Naive thymus-derived CD4-positive, alpha-beta T cell (primary cell): Measurements from ENCODE around the gene TRIM3. TPM values are rescaled to one million over a fixed set of nuclear protein-coding genes. Genes with fewer than 3 reads are reported as not detected.

Experiments
- ATAC-seq: fragments of 150-1000 bp; cut with Tn5 transposase; 2 replicates; pipeline ENCODE4 v1.10.0; 2021; ENCODE audit warnings: mild to moderate bottlenecking, moderate library complexity
- CTCF ChIA-PET: fragments of 350-600 bp; sonication (Branson Sonifier 250); formaldehyde crosslinking; loops from one replicate; lab custom pipeline; 2021; ENCODE audit warnings: antibody characterized with exemption; lab: Charles Lee
- POLR2A ChIA-PET: fragments of 350-600 bp; sonication (Branson Sonifier 250); formaldehyde crosslinking; loops from one replicate; lab custom pipeline; 2021; ENCODE audit warnings: antibody characterized with exemption, inconsistent platforms; lab: Charles Lee
- DNase-seq, 9 donors: peaks; one replicate each; pipeline versions ENCODE4 v3.0.0 to v3.0.0-alpha.2; 2020 to 2022; ENCODE audit warnings: mixed read lengths in 1 of 9
- H3K27ac ChIP-seq: one replicate; pipeline ENCODE4 v1.7.0; 2013; ENCODE audit warnings: mild to moderate bottlenecking, low read depth, low read length, moderate library complexity
- H3K27me3 ChIP-seq, 2 donors: one replicate each; pipeline ENCODE4 v1.7.0; 2013; ENCODE audit warnings: low read length in 2 of 2, mild to moderate bottlenecking in 2 of 2, moderate library complexity in 2 of 2; ENCODE audit not compliant: control insufficient read depth in 2 of 2, insufficient read depth in 2 of 2
- H3K36me3 ChIP-seq, 3 experiments: 1 replicate in 2 of 3; 2 replicates in 1 of 3; pipeline ENCODE4 v1.7.0; 2013; ENCODE audit warnings: low read length in 3 of 3, mild to moderate bottlenecking in 3 of 3, moderate library complexity in 1 of 3; ENCODE audit not compliant: insufficient read depth in 3 of 3, control insufficient read depth in 2 of 3
- H3K4me1 ChIP-seq, 2 donors: one replicate each; pipeline ENCODE4 v1.7.0; 2013; ENCODE audit warnings: low read length in 2 of 2, mild to moderate bottlenecking in 2 of 2, moderate library complexity in 1 of 2; ENCODE audit not compliant: control insufficient read depth in 2 of 2, insufficient read depth in 2 of 2
- H3K4me3 ChIP-seq: 2 replicates; pipeline ENCODE4 v1.7.0; 2013; ENCODE audit warnings: mild to moderate bottlenecking, low read length
- H3K9me3 ChIP-seq, 3 experiments: 1 replicate in 2 of 3; 2 replicates in 1 of 3; pipeline ENCODE4 v1.7.0; 2013; ENCODE audit warnings: low read length in 3 of 3; ENCODE audit not compliant: control insufficient read depth in 2 of 3
- H3K27ac Mint-ChIP-seq, 9 donors: one replicate each; pipeline ENCODE4 v1.8.0; 2020 to 2022; ENCODE audit warnings: mixed read lengths in 9 of 9, mild to moderate bottlenecking in 8 of 9, moderate library complexity in 5 of 9, inconsistent platforms in 2 of 9
- H3K27me3 Mint-ChIP-seq, 5 donors: one replicate each; pipeline ENCODE4 v1.8.0; 2021 to 2022; ENCODE audit warnings: mixed read lengths in 5 of 5, mild to moderate bottlenecking in 1 of 5
- H3K36me3 Mint-ChIP-seq, 5 donors: one replicate each; pipeline ENCODE4 v1.8.0; 2020 to 2022; ENCODE audit warnings: mixed read lengths in 5 of 5, mild to moderate bottlenecking in 3 of 5, inconsistent platforms in 1 of 5
- H3K4me1 Mint-ChIP-seq, 7 donors: one replicate each; pipeline ENCODE4 v1.8.0; 2020 to 2022; ENCODE audit warnings: mixed read lengths in 7 of 7, mild to moderate bottlenecking in 3 of 7, inconsistent platforms in 1 of 7
- H3K4me3 Mint-ChIP-seq, 10 donors: one replicate each; pipeline ENCODE4 v1.8.0; 2020 to 2022; ENCODE audit warnings: mild to moderate bottlenecking in 10 of 10, mixed read lengths in 10 of 10, moderate library complexity in 6 of 10, inconsistent platforms in 2 of 10
- H3K9me3 Mint-ChIP-seq, 11 donors: one replicate each; pipeline ENCODE4 v1.8.0; 2020 to 2022; ENCODE audit warnings: mixed read lengths in 11 of 11, mild to moderate bottlenecking in 4 of 11, inconsistent platforms in 1 of 11, moderate library complexity in 1 of 11
- intact Hi-C, 2 donors: fragments of 100-400 bp; cut with micrococcal nuclease; formaldehyde crosslinking; loops; one replicate each; pipeline ENCODE4 v1.15.1; 2023
- polyA plus RNA-seq, 2 donors: library from polyadenylated mRNA; unstranded; fragments of 300-500 nt; fragmentation: Illumina TruSeq; gene quantifications; one replicate each; pipeline ENCODE4 v1.2.3, GENCODE V29; 2021
- total RNA-seq, 6 experiments: library from RNA in 5 of 6; stranded (reverse) in 5 of 6; gene quantifications; 1 replicate in 5 of 6; 2 replicates in 1 of 6; pipeline ENCODE4 v1.2.3 and lab custom pipeline; 2021 to 2026

TRIM3 gene
- total and polyA plus RNA-seq, 7 experiments from 2014 or later, result 1.6 to 20.7 (median 12.7) TPM

GRCh38 chr11:6403539-6403938, 70.2 kb downstream of the TRIM3 start:
- H3K4me3 Mint-ChIP-seq, result peak overlapping the region; percentile 74 to 94 (median 90)
- peaks cover 0 to 5% (median 0%) of the 10 kb centered on the region in 5 donors for H3K27me3 Mint-ChIP-seq
- H3K4me1 Mint-ChIP-seq, result peaks cover 67 to 100% (median 84%) of the 10 kb centered on the region in 7 donors
- peaks cover 0 to 5% (median 0%) of the 10 kb centered on the region in 11 donors for H3K9me3 Mint-ChIP-seq
- ATAC-seq (no peak), DNase-seq (no peak)
- ChIA-PET POLR2A (interaction anchor here (0.7 to 23.8 kb wide), 19 partner anchors 7 to 342 kb away, joined by 3 to 525 read pairs (median 8); partner anchors contain the start of genes APBB1, ARFIP2, SMPD1 and TIMM10B), CTCF (interaction anchor here (0.7 to 7.2 kb wide), 10 partner anchors 10 to 201 kb away, joined by 3 to 86 read pairs (median 16); partner anchors contain the start of genes APBB1, HPX and SMPD1)
- peak overlapping the region; percentile 80 for H3K27ac ChIP-seq
- H3K4me1 ChIP-seq, result peaks cover 53 to 87% of the 10 kb centered on the region in 2 donors
- intact Hi-C loops, result loop anchor here (5.0 kb wide), 3 partner anchors 214 to 1584 kb away; partner anchors contain the start of genes EIF3F (in 1 of the 2), MRPL17 (in 1 of the 2) and TPP1 (in 1 of the 2)
- peaks cover 0 to 22% (median 0%) of the 10 kb centered on the region in 3 experiments for H3K36me3 ChIP-seq
- H3K4me3 ChIP-seq, result peak overlapping the region; percentile 52
- no peaks in the 10 kb centered on the region for H3K27me3 ChIP-seq
- peaks cover 15 to 50% (median 38%) of the 10 kb centered on the region in 5 donors for H3K36me3 Mint-ChIP-seq
- no peaks in the 10 kb centered on the region for H3K9me3 ChIP-seq
- peak overlapping the region; percentile 94 to 100 (median 97) for H3K27ac Mint-ChIP-seq

- H3K27me3 ChIP-seq, result no peaks in the 10 kb centered on the region
- Mint-ChIP-seq H3K36me3 (peaks cover 19 to 53% (median 43%) of the 10 kb centered on the region in 5 donors), H3K27ac (peak overlapping the region; percentile 94 to 100 (median 97)), H3K27me3 (peaks cover 0 to 5% (median 0%) of the 10 kb centered on the region in 5 donors), H3K9me3 (peaks cover 0 to 5% (median 0%) of the 10 kb centered on the region in 11 donors), H3K4me3 (peak overlapping the region; percentile 74 to 94 (median 90)), H3K4me1 (peaks cover 63 to 100% (median 87%) of the 10 kb centered on the region in 7 donors)
- intact Hi-C loops, result loop anchor here (1.0 to 5.0 kb wide), 11 partner anchors 11 to 1585 kb away; partner anchors contain the start of genes SMPD1 (in 2 of the 2), APBB1 (in 1 of the 2), EIF3F (in 1 of the 2) and MRPL17 (in 1 of the 2)
- peaks cover 0 to 31% (median 0%) of the 10 kb centered on the region in 3 experiments for H3K36me3 ChIP-seq
- H3K4me3 ChIP-seq, result peak overlapping the region; percentile 52
- H3K9me3 ChIP-seq, result no peaks in the 10 kb centered on the region
- DNase-seq, result peak in 8 of 9 donors; percentile 69 to 99 (median 97)
- H3K4me1 ChIP-seq, result peaks cover 53 to 83% of the 10 kb centered on the region in 2 donors
- ChIA-PET POLR2A (interaction anchor here (0.8 to 23.8 kb wide), 21 partner anchors 8 to 343 kb away, joined by 3 to 525 read pairs (median 8); partner anchors contain the start of genes APBB1, ARFIP2, MRPL17 and SMPD1), CTCF (interaction anchor here (0.9 to 7.2 kb wide), 11 partner anchors 10 to 202 kb away, joined by 3 to 86 read pairs (median 13); partner anchors contain the start of genes APBB1, HPX and SMPD1)
- peak overlapping the region; percentile 80 for H3K27ac ChIP-seq
- peak; percentile 92 for ATAC-seq
These were observed 71.2 kb downstream of the TRIM3 start for GRCh38 chr11:6402561-6402981.

- ChIA-PET CTCF (interaction anchor here (1.2 to 7.2 kb wide), 9 partner anchors 9 to 203 kb away, joined by 4 to 86 read pairs (median 19); partner anchors contain the start of genes APBB1, HPX and SMPD1), POLR2A (interaction anchor here (1.2 to 23.8 kb wide), 17 partner anchors 9 to 344 kb away, joined by 3 to 525 read pairs (median 8); partner anchors contain the start of genes APBB1, ARFIP2, MRPL17 and SMPD1)
- no peaks in the 10 kb centered on the region for H3K9me3 ChIP-seq
- peaks cover 0 to 5% (median 0%) of the 10 kb centered on the region in 11 donors for H3K9me3 Mint-ChIP-seq
- peak; percentile 25 for ATAC-seq
- peak overlapping the region; percentile 80 for H3K27ac ChIP-seq
- H3K4me1 ChIP-seq, result peaks cover 53 to 84% of the 10 kb centered on the region in 2 donors
- peak overlapping the region; percentile 94 to 100 (median 97) for H3K27ac Mint-ChIP-seq
- peaks cover 24 to 54% (median 47%) of the 10 kb centered on the region in 5 donors for H3K36me3 Mint-ChIP-seq
- H3K36me3 ChIP-seq, result peaks cover 0 to 36% (median 0%) of the 10 kb centered on the region in 3 experiments
- H3K4me1 Mint-ChIP-seq, result peaks cover 62 to 100% (median 87%) of the 10 kb centered on the region in 7 donors
- H3K4me3 ChIP-seq, result peak overlapping the region; percentile 52
- no peaks in the 10 kb centered on the region for H3K27me3 ChIP-seq
- intact Hi-C loops, result loop anchor here (1.0 to 5.0 kb wide), 11 partner anchors 11 to 1585 kb away; partner anchors contain the start of genes SMPD1 (in 2 of the 2), APBB1 (in 1 of the 2), EIF3F (in 1 of the 2) and MRPL17 (in 1 of the 2)
- H3K4me3 Mint-ChIP-seq, result peak overlapping the region; percentile 74 to 94 (median 90)
- peak in 3 of 9 donors; percentile 36 to 40 (median 38) for DNase-seq
- H3K27me3 Mint-ChIP-seq, result peaks cover 0 to 5% (median 0%) of the 10 kb centered on the region in 5 donors
These were observed 71.7 kb downstream of the TRIM3 start for GRCh38 chr11:6402061-6402470.

GRCh38 chr11:6401464-6401863, 72.3 kb downstream of the TRIM3 start:
- Histone ChIP-seq H3K4me3 (no peak overlapping the region), H3K9me3 (no peaks in the 10 kb centered on the region), H3K36me3 (peaks cover 0 to 41% (median 0%) of the 10 kb centered on the region in 3 experiments), H3K4me1 (peaks cover 53 to 82% of the 10 kb centered on the region in 2 donors), H3K27me3 (no peaks in the 10 kb centered on the region), H3K27ac (peak overlapping the region; percentile 80)
- H3K9me3 Mint-ChIP-seq, result peaks cover 0 to 5% (median 0%) of the 10 kb centered on the region in 11 donors
- ChIA-PET POLR2A (interaction anchor here (1.0 to 23.8 kb wide), 10 partner anchors 9 to 204 kb away, joined by 3 to 525 read pairs (median 31); partner anchors contain the start of genes APBB1, ARFIP2, SMPD1 and TIMM10B), CTCF (interaction anchor here (1.2 to 7.2 kb wide), 6 partner anchors 9 to 40 kb away, joined by 6 to 86 read pairs (median 23); partner anchors contain the start of genes APBB1, HPX and SMPD1)
- peaks cover 25 to 52% (median 51%) of the 10 kb centered on the region in 5 donors for H3K36me3 Mint-ChIP-seq
- peak overlapping the region; percentile 94 to 100 (median 97) for H3K27ac Mint-ChIP-seq
- peaks cover 57 to 100% (median 87%) of the 10 kb centered on the region in 7 donors for H3K4me1 Mint-ChIP-seq
- ATAC-seq (no peak), DNase-seq (no peak)
- peak overlapping the region in 9 of 10 donors; percentile 17 to 94 (median 89) for H3K4me3 Mint-ChIP-seq
- intact Hi-C loops, result loop anchor here (5.0 kb wide), 3 partner anchors 216 to 1586 kb away; partner anchors contain the start of genes EIF3F (in 1 of the 2), MRPL17 (in 1 of the 2) and TPP1 (in 1 of the 2)
- peaks cover 0 to 5% (median 0%) of the 10 kb centered on the region in 5 donors for H3K27me3 Mint-ChIP-seq

GRCh38 chr11:6400431-6401345, 73.1 kb downstream of the TRIM3 start:
- Mint-ChIP-seq H3K36me3 (peaks cover 25 to 57% (median 52%) of the 10 kb centered on the region in 5 donors), H3K27ac (peak overlapping the region; percentile 42 to 100 (median 97)), H3K4me1 (peaks cover 54 to 100% (median 87%) of the 10 kb centered on the region in 7 donors), H3K9me3 (peaks cover 0 to 5% (median 0%) of the 10 kb centered on the region in 11 donors), H3K27me3 (peaks cover 0 to 5% (median 0%) of the 10 kb centered on the region in 5 donors), H3K4me3 (peak overlapping the region in 9 of 10 donors; percentile 17 to 88 (median 64))
- DNase-seq (no peak), ATAC-seq (no peak)
- H3K4me3 ChIP-seq, result no peak overlapping the region
- ChIA-PET POLR2A (interaction anchor here (0.6 to 23.8 kb wide), 12 partner anchors 8 to 249 kb away, joined by 3 to 525 read pairs (median 24); partner anchors contain the start of genes APBB1, ARFIP2, SMPD1 and TIMM10B), CTCF (interaction anchor here (1.1 to 7.2 kb wide), 5 partner anchors 10 to 41 kb away, joined by 3 to 86 read pairs (median 27); partner anchors contain the start of genes APBB1, HPX and SMPD1)
- intact Hi-C loops, result loop anchor here (5.0 kb wide), 3 partner anchors 217 to 1587 kb away; partner anchors contain the start of genes EIF3F (in 1 of the 2), MRPL17 (in 1 of the 2) and TPP1 (in 1 of the 2)
- no peaks in the 10 kb centered on the region for H3K27me3 ChIP-seq
- peaks cover 0 to 45% (median 4%) of the 10 kb centered on the region in 3 experiments for H3K36me3 ChIP-seq
- H3K9me3 ChIP-seq, result no peaks in the 10 kb centered on the region
- peaks cover 48 to 79% of the 10 kb centered on the region in 2 donors for H3K4me1 ChIP-seq
- peak overlapping the region; percentile 80 for H3K27ac ChIP-seq
